Endothelial cell of umbilical vein (primary cell): Measurements from ENCODE around the gene PADI1.

Source experiments
- POLR2AphosphoS5 ChIP-seq: IDR thresholded peaks from 2 replicates; pipeline ENCODE4 v1.6.1; 2012; ENCODE audit warnings: low read depth, mild to moderate bottlenecking, control low read depth, low read length, moderate library complexity; ENCODE audit not compliant: insufficient read depth
- TF ChIP-seq, protein P1 (sequence below), 2 donors: IDR thresholded peaks; 1 replicate in 1 of 2; 2 replicates in 1 of 2; pipeline ENCODE4 v1.5.1; 2011; ENCODE audit warnings: low read length in 2 of 2, mild to moderate bottlenecking in 2 of 2, moderate library complexity in 2 of 2, control low read depth in 1 of 2, inconsistent platforms in 1 of 2, low read depth in 1 of 2; ENCODE audit not compliant: insufficient read depth in 1 of 2; ENCODE audit errors: extremely low read depth in 1 of 2

DNA sequence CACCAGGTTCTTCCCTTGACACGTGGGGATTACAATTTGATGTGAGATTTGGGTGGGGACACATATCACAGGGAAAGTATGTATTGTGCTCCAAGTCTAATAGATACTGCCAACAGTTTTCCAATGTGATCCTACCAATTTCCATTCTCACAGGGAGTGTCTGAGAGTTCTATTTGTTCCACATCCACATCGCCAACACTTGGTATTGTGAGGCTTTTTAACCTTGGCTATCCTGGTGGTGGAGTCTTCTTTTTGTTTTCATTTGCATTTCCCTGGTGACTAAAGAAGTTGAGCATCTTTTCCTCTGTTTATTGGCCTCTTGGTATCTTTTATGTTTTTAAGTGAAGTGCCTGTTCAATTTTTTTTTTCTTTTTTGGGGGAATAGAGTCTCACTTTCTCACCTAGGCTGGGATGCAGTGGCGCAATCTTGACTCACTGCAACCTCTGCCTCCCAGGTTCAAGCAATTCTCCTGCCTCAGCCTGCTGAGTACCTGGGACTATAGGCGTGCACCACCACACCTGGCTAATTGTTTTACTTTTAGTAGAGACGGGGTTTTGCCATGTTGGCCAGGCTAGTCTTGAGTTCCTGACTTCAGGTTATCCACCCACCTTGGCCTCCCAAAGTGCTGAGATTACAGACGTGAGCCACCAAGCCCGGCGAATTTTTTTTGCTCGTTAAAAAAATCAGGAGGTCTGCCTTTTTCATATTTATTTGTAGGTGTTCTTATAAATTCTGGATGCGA is 15.9 kb upstream of the PADI1 start:
- TF ChIP-seq, protein P1, sequence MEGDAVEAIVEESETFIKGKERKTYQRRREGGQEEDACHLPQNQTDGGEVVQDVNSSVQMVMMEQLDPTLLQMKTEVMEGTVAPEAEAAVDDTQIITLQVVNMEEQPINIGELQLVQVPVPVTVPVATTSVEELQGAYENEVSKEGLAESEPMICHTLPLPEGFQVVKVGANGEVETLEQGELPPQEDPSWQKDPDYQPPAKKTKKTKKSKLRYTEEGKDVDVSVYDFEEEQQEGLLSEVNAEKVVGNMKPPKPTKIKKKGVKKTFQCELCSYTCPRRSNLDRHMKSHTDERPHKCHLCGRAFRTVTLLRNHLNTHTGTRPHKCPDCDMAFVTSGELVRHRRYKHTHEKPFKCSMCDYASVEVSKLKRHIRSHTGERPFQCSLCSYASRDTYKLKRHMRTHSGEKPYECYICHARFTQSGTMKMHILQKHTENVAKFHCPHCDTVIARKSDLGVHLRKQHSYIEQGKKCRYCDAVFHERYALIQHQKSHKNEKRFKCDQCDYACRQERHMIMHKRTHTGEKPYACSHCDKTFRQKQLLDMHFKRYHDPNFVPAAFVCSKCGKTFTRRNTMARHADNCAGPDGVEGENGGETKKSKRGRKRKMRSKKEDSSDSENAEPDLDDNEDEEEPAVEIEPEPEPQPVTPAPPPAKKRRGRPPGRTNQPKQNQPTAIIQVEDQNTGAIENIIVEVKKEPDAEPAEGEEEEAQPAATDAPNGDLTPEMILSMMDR (IDR thresholded peaks at IDR 0.05; ENCODE audit: extremely low read depth in 1 of 2, insufficient read depth in 1 of 2, low read depth in 1 of 2, low read length in 2 of 2): no peak
- no peak for TF ChIP-seq POLR2AphosphoS5
